ENCODE data around the gene AGBL1. TPM values are rescaled to one million over a fixed set of nuclear protein-coding genes. Genes with fewer than 3 reads are reported as not detected.

Gene AGBL1
- total RNA-seq, 1 donor from 2014 or later: not detected

DNA sequence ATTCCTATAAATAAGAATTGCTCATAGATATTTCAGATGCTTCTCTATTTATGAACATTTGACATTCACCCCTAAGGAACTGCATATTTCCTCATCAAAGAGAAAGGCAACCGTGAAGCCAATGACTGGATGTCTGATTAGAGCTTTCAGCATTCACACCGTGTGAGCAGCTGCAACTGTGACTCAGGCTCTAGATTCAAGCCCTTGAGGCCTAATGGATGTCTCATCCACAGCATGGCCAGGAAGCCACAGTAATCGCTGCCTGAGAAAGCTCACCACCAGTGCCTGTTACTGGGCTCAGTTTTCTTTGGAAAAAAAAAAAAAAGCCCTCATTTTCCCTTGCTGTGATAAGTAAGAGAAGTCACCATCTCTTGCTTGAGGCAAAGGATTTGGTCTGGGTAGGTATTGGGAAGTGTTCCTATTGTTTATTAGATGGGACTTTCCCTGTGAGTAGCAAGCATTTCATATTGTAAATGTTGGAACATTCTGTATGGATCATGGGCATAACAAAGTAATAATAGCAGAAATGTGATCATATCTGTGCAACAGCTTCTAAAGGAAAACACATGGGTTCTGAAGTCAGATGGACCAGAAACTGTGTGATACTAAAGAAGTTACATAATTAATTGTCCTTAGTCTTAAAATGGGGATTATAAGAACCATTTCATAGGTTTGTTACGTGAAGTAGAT lies 783.7 kb downstream of the AGBL1 start:
- H3K27me3 ChIP-seq (ENCODE audit: low read depth): no peaks in the 10 kb centered on the region
- H3K27ac ChIP-seq (replicated peaks): no peak overlapping the region
- no peak overlapping the region for H3K4me3 ChIP-seq
- no peaks in the 10 kb centered on the region for H3K4me1 ChIP-seq
- TF ChIP-seq, protein P1, sequence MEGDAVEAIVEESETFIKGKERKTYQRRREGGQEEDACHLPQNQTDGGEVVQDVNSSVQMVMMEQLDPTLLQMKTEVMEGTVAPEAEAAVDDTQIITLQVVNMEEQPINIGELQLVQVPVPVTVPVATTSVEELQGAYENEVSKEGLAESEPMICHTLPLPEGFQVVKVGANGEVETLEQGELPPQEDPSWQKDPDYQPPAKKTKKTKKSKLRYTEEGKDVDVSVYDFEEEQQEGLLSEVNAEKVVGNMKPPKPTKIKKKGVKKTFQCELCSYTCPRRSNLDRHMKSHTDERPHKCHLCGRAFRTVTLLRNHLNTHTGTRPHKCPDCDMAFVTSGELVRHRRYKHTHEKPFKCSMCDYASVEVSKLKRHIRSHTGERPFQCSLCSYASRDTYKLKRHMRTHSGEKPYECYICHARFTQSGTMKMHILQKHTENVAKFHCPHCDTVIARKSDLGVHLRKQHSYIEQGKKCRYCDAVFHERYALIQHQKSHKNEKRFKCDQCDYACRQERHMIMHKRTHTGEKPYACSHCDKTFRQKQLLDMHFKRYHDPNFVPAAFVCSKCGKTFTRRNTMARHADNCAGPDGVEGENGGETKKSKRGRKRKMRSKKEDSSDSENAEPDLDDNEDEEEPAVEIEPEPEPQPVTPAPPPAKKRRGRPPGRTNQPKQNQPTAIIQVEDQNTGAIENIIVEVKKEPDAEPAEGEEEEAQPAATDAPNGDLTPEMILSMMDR (IDR thresholded peaks at IDR 0.05; ENCODE audit: borderline replicate concordance): no peak
- H3K9me3 ChIP-seq (replicated peaks): no peaks in the 10 kb centered on the region
- H3K36me3 ChIP-seq: no peaks in the 10 kb centered on the region
- DNase-seq: no peak
- intact Hi-C loops (cut with micrococcal nuclease): no loop called here

DNA sequence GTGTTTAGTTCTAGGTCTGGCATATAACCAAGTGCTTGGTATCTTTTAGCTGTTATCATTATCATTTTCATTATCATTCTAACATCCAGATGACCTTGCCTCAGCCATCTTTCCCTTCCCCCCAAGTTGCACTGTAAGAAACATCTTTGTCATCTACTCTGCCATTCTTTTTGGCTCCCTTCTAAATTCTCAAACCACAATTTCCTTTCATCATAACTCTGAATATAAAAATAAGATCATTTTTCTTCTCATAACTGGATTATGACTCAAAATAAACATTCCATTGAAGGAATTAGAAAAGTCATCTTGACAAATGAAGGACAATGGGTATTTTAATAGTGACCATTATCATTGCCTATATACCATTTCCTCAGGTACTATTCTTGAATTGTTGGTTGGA lies 786.2 kb downstream of the AGBL1 start:
- no peak for DNase-seq
- Histone ChIP-seq H3K9me3 (replicated peaks) (no peaks in the 10 kb centered on the region), H3K27me3 (ENCODE audit: low read depth) (no peaks in the 10 kb centered on the region), H3K27ac (replicated peaks) (no peak overlapping the region), H3K4me1 (no peaks in the 10 kb centered on the region), H3K4me3 (no peak overlapping the region), H3K36me3 (no peaks in the 10 kb centered on the region)
- TF ChIP-seq, protein P1 (IDR thresholded peaks at IDR 0.05; ENCODE audit: borderline replicate concordance): no peak
- intact Hi-C loops (cut with micrococcal nuclease): no loop called here

DNA sequence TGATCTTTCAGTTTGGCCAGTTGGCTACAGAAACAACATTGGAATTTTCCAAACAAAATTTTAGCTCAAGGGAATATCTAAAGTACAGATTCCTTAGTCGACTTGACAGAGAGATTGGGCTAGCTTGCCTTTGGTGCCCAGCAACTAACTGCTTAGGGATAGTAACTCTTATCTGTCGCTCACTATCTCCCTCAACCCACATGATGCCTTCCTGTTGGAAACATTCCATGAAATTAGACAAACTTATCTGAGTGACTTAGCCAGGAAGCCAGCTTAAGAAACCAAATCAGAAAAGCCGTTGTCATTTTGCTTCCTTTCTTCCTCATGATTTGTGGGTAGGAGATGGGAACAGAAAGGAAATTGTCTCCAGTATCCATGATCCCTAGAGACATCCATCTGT lies 791.2 kb downstream of the AGBL1 start:
- TF ChIP-seq, protein P1 (IDR thresholded peaks at IDR 0.05; ENCODE audit: borderline replicate concordance): no peak
- intact Hi-C loops (cut with micrococcal nuclease): no loop called here
- Histone ChIP-seq H3K27ac (replicated peaks) (no peak overlapping the region), H3K4me1 (no peaks in the 10 kb centered on the region), H3K36me3 (no peaks in the 10 kb centered on the region), H3K27me3 (ENCODE audit: low read depth) (no peaks in the 10 kb centered on the region), H3K9me3 (replicated peaks) (no peaks in the 10 kb centered on the region), H3K4me3 (no peak overlapping the region)
- DNase-seq: no peak

DNA sequence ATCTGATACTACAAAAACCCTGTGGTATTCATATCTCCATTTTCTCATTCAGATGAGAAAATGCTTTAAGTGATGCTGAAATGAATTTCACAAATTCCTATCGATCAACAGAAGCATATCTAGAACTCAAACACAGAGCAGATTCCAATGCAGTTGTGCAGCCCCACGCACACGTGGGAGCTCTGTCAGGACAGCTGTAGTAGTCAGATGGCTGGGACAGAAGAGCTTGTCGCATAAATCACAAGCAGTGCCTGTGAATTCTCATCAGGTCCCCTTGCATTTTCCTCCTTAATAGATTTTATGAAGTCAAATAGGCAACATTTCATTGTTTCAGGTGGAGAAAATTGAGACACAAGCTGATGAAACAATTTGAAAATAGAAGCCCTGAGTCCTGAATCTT lies 792.3 kb downstream of the AGBL1 start:
- Histone ChIP-seq H3K4me3 (no peak overlapping the region), H3K36me3 (no peaks in the 10 kb centered on the region), H3K9me3 (replicated peaks) (no peaks in the 10 kb centered on the region), H3K4me1 (peaks cover 10% of the 10 kb centered on the region), H3K27ac (replicated peaks) (no peak overlapping the region), H3K27me3 (ENCODE audit: low read depth) (no peaks in the 10 kb centered on the region)
- DNase-seq: no peak
- TF ChIP-seq, protein P1 (IDR thresholded peaks at IDR 0.05; ENCODE audit: borderline replicate concordance): no peak
- intact Hi-C loops (cut with micrococcal nuclease): no loop called here

DNA sequence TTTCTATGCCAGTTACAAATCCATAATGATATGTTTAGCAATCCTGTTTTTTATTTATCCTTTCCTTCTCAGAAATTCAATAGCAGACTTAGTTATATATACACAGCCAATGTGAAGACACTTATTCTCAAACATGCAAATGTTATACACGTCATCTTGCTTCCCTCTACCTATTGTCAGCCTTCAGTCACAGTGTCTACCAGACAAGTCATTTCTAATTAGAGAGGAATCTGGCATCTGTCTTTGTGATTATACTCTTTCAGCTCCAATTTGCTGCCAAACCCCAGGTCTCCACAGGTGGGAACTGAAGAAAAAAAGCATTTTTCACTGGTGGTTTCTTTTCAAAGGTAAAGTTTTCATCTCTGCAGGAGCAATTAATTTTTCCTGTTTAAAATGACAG lies 793.1 kb downstream of the AGBL1 start:
- Histone ChIP-seq H3K4me1 (peaks cover 13% of the 10 kb centered on the region), H3K27ac (replicated peaks) (no peak overlapping the region), H3K9me3 (replicated peaks) (no peaks in the 10 kb centered on the region), H3K27me3 (ENCODE audit: low read depth) (no peaks in the 10 kb centered on the region), H3K4me3 (no peak overlapping the region), H3K36me3 (no peaks in the 10 kb centered on the region)
- TF ChIP-seq, protein P1 (IDR thresholded peaks at IDR 0.05; ENCODE audit: borderline replicate concordance): no peak
- intact Hi-C loops (cut with micrococcal nuclease): no loop called here
- DNase-seq: no peak

Measured in left ventricle myocardium inferior (tissue), 1 donor.